Measurements from ENCODE around the gene NPHP4.

NPHP4 gene

DNA sequence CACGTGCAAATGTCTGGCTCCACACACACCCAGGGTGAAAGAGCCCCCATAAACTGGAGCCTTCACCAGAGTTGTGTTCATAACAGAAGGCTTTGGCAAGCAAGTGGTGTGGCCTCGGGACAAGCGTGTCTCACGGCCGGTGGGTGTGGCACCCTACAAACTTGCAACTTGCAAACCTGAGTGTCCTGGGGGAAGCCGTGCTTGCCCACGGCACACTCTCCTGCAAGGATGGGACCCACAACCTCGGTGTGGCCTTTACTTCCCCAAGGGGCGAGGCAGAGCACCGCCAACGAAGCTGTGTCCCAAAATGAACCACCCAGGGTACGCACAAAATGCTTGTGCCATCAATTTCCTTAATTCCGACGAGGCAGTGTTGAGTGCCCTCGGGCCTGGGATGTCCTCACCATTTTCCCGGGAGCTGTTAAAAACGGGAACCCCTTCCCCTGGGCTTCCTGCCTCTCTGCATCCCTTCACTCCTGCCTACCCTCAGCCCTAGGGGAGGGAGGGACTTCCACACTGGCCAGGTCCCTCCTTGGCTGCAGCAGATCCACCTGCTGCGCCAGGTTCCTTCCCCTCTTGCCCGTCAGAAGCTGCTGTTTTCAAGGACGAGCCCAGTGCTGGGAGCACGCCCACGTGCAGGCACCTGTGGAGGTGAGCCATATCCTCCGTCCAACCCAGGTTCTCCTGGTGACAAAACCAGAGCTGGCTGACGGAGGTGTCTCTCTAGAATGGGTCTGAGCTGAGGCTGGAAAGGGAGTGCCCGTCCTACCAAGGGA lies 111.4 kb downstream of the NPHP4 start:
- no peak for ATAC-seq
- TF ChIP-seq, protein P1, sequence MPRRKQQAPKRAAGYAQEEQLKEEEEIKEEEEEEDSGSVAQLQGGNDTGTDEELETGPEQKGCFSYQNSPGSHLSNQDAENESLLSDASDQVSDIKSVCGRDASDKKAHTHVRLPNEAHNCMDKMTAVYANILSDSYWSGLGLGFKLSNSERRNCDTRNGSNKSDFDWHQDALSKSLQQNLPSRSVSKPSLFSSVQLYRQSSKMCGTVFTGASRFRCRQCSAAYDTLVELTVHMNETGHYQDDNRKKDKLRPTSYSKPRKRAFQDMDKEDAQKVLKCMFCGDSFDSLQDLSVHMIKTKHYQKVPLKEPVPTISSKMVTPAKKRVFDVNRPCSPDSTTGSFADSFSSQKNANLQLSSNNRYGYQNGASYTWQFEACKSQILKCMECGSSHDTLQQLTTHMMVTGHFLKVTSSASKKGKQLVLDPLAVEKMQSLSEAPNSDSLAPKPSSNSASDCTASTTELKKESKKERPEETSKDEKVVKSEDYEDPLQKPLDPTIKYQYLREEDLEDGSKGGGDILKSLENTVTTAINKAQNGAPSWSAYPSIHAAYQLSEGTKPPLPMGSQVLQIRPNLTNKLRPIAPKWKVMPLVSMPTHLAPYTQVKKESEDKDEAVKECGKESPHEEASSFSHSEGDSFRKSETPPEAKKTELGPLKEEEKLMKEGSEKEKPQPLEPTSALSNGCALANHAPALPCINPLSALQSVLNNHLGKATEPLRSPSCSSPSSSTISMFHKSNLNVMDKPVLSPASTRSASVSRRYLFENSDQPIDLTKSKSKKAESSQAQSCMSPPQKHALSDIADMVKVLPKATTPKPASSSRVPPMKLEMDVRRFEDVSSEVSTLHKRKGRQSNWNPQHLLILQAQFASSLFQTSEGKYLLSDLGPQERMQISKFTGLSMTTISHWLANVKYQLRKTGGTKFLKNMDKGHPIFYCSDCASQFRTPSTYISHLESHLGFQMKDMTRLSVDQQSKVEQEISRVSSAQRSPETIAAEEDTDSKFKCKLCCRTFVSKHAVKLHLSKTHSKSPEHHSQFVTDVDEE (CRISPR knock-in tag; IDR thresholded peaks at IDR 0.05): no peak
- TF ChIP-seq ZNF565 (CRISPR knock-in tag; conservative IDR thresholded peaks at IDR 0.05; ENCODE audit: low read depth): no peak
- no peak for TF ChIP-seq BACH2 (CRISPR knock-in tag; IDR thresholded peaks at IDR 0.05; ENCODE audit: borderline replicate concordance)
- TF ChIP-seq TOX (CRISPR knock-in tag; IDR thresholded peaks at IDR 0.05; ENCODE audit: borderline replicate concordance): no peak
- TF ChIP-seq ZC3H10 (CRISPR knock-in tag; IDR thresholded peaks at IDR 0.05): no peak
- no peak for TF ChIP-seq PPARA (CRISPR knock-in tag; IDR thresholded peaks at IDR 0.05; ENCODE audit: borderline replicate concordance)
- TF ChIP-seq, protein P2, sequence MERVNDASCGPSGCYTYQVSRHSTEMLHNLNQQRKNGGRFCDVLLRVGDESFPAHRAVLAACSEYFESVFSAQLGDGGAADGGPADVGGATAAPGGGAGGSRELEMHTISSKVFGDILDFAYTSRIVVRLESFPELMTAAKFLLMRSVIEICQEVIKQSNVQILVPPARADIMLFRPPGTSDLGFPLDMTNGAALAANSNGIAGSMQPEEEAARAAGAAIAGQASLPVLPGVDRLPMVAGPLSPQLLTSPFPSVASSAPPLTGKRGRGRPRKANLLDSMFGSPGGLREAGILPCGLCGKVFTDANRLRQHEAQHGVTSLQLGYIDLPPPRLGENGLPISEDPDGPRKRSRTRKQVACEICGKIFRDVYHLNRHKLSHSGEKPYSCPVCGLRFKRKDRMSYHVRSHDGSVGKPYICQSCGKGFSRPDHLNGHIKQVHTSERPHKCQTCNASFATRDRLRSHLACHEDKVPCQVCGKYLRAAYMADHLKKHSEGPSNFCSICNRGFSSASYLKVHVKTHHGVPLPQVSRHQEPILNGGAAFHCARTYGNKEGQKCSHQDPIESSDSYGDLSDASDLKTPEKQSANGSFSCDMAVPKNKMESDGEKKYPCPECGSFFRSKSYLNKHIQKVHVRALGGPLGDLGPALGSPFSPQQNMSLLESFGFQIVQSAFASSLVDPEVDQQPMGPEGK (CRISPR knock-in tag; IDR thresholded peaks at IDR 0.05; ENCODE audit: borderline replicate concordance): no peak
- TF ChIP-seq RARB (CRISPR knock-in tag; IDR thresholded peaks at IDR 0.05): no peak
- TF ChIP-seq, protein P3, sequence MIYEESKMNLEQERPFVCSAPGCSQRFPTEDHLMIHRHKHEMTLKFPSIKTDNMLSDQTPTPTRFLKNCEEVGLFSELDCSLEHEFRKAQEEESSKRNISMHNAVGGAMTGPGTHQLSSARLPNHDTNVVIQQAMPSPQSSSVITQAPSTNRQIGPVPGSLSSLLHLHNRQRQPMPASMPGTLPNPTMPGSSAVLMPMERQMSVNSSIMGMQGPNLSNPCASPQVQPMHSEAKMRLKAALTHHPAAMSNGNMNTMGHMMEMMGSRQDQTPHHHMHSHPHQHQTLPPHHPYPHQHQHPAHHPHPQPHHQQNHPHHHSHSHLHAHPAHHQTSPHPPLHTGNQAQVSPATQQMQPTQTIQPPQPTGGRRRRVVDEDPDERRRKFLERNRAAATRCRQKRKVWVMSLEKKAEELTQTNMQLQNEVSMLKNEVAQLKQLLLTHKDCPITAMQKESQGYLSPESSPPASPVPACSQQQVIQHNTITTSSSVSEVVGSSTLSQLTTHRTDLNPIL (CRISPR knock-in tag; IDR thresholded peaks at IDR 0.05; ENCODE audit: low read depth): no peak

DNA sequence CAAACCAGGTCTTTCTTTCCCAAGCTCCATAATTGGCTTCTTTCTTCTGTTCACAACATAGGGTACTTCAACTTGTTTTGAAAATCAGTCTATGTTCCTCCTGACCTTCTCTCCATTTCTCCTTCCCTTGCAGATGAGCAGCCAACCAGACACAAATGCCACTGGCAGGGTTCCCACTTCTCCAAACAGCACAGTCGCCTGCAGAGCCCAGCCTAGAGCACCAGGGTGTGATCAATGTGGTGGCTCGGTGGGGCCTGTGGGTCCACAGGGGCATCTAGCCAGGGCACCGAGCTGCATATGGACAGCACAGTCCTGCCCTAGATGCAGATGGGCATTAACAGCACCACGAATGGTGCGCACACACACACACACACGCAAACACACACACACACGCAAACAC lies 112.8 kb downstream of the NPHP4 start:
- no peak for TF ChIP-seq ZFP30 (CRISPR knock-in tag; IDR thresholded peaks at IDR 0.05)
- TF ChIP-seq, protein P1 (CRISPR knock-in tag; IDR thresholded peaks at IDR 0.05): no peak
- TF ChIP-seq ZC3H10 (CRISPR knock-in tag; IDR thresholded peaks at IDR 0.05): no peak
- TF ChIP-seq ZNF8 (CRISPR knock-in tag; IDR thresholded peaks at IDR 0.05): no peak
- TF ChIP-seq ESRRG (CRISPR knock-in tag; IDR thresholded peaks at IDR 0.05): no peak
- no peak for TF ChIP-seq OSR1 (CRISPR knock-in tag; IDR thresholded peaks at IDR 0.05)
- TF ChIP-seq ARNTL (CRISPR knock-in tag; IDR thresholded peaks at IDR 0.05; ENCODE audit: borderline replicate concordance, low read depth): no peak
- TF ChIP-seq ISL1 (CRISPR knock-in tag; IDR thresholded peaks at IDR 0.05): no peak
- TF ChIP-seq, protein P4, sequence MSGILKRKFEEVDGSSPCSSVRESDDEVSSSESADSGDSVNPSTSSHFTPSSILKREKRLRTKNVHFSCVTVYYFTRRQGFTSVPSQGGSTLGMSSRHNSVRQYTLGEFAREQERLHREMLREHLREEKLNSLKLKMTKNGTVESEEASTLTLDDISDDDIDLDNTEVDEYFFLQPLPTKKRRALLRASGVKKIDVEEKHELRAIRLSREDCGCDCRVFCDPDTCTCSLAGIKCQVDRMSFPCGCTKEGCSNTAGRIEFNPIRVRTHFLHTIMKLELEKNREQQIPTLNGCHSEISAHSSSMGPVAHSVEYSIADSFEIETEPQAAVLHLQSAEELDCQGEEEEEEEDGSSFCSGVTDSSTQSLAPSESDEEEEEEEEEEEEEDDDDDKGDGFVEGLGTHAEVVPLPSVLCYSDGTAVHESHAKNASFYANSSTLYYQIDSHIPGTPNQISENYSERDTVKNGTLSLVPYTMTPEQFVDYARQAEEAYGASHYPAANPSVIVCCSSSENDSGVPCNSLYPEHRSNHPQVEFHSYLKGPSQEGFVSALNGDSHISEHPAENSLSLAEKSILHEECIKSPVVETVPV (CRISPR knock-in tag; IDR thresholded peaks at IDR 0.05): no peak

DNA sequence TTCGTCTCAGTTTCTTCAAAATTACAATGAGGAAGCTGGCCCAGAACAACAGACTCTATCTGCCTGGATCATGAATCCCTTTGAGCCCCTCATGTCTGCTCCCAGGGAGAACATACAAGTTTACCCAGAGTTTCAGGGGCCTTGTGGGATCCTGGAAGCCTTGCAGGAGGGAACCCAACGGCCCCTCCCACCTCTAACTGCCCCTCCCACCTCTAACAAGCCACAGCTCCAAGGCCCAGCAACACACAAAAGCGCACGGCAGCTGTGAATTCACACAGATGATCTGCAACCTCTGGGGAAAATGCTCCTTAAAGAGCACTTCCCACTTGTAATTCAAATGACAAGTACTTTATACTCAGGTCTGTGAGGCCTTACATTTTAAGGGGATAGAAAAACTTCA lies 113.3 kb downstream of the NPHP4 start:
- TF ChIP-seq, protein P2 (CRISPR knock-in tag; IDR thresholded peaks at IDR 0.05; ENCODE audit: borderline replicate concordance): no peak
- TF ChIP-seq, protein P5, sequence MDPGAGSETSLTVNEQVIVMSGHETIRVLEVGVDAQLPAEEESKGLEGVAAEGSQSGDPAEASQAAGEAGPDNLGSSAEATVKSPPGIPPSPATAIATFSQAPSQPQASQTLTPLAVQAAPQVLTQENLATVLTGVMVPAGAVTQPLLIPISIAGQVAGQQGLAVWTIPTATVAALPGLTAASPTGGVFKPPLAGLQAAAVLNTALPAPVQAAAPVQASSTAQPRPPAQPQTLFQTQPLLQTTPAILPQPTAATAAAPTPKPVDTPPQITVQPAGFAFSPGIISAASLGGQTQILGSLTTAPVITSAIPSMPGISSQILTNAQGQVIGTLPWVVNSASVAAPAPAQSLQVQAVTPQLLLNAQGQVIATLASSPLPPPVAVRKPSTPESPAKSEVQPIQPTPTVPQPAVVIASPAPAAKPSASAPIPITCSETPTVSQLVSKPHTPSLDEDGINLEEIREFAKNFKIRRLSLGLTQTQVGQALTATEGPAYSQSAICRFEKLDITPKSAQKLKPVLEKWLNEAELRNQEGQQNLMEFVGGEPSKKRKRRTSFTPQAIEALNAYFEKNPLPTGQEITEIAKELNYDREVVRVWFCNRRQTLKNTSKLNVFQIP (CRISPR knock-in tag; IDR thresholded peaks at IDR 0.05; ENCODE audit: borderline replicate concordance, low read depth): no peak
- TF ChIP-seq ZC3H10 (CRISPR knock-in tag; IDR thresholded peaks at IDR 0.05): no peak
- no peak for TF ChIP-seq GLIS3 (CRISPR knock-in tag; IDR thresholded peaks at IDR 0.05)
- ATAC-seq: no peak

More for the DNA sequence above, 112.8 kb downstream of the NPHP4 start:
- ATAC-seq: no peak
